Left cardiac atrium (tissue), 4 donors: Measurements from ENCODE around the gene RNF227. TPM values are rescaled to one million over a fixed set of nuclear protein-coding genes. Genes with fewer than 3 reads are reported as not detected.
A peak's percentile ranks its signal among the peaks of the same experiment; 100 is the strongest.
"Not testable (repeated sequence)": the region's sequence is repeated elsewhere in the genome, so short reads cannot be mapped to it uniquely, and the experiment has no call there.

Experiments used
- ATAC-seq, 2 donors: fragments of 200-7000 bp; cut with Tn5 transposase; one replicate each; pipeline ENCODE4 v1.9.1; 2020; ENCODE audit warnings: mild to moderate bottlenecking in 2 of 2, moderate library complexity in 2 of 2
- DNase-seq: peaks from one replicate; pipeline ENCODE4 v3.0.0-alpha.2; 2020
- intact Hi-C, 2 donors: fragments of 100-400 bp; cut with DNase I; formaldehyde crosslinking; loops; one replicate each; pipeline versions ENCODE4 v1.14.1 to v1.15.1; 2022 to 2023
- long read RNA-seq: library from polyadenylated mRNA; unstranded; transcript quantifications from one replicate; pipeline ENCODE4 v2.0.0, GENCODE V29; 2021
- total RNA-seq, 2 donors: library from RNA; stranded (reverse); fragmentation: NEBNext Ultra II Directional; extraction: Animal tissue kit (Norgen Biotek cat#: 25700); gene quantifications; one replicate each; pipeline ENCODE4 v1.2.1, GENCODE V29; 2021
- donor health status: DM: no; HTN: yes; CAD: no.
- donor health status: DM: no; HTN: yes; CAD: no; lungs with severe emphysema.
- donor health status: DM: yes; HTN: yes; CAD: no.
- donor health status: Dilated cardiomyopathy.

The RNF227 gene
- total RNA-seq, result 1 to 10 TPM; 1.1 to 1.3 TPM
- long read RNA-seq, partial matches to known transcripts, result 0 of 1 reads
- long read RNA-seq, other reads (novel, unspliced or antisense), result 0 of 1 reads

- peak; percentile 93 for DNase-seq
- intact Hi-C loops, result no loop called here
Measured at GRCh38 chr17:7915611-7916384, at the start of gene RNF227. Gene RNF227, minus strand, starts transcription at chr17:7916289. Its CDS starts 94 bp downstream, at chr17:7916195.

GRCh38 chr17:7961421-7961820 lies 45.3 kb upstream of the RNF227 start:
- intact Hi-C loops, result no loop called here
- ATAC-seq (no peak), DNase-seq (no peak)

More at GRCh38 chr17:7915611-7916384, at the start of gene RNF227:
- ATAC-seq, result peak; percentile 91 to 95

- intact Hi-C loops, result no loop called here
Measured at GRCh38 chr17:7959503-7960253, 43.6 kb upstream of the RNF227 start.

GRCh38 chr17:7956228-7956965 lies 40.3 kb upstream of the RNF227 start:
- DNase-seq, result peak; percentile 70

More at GRCh38 chr17:7959503-7960253, 43.6 kb upstream of the RNF227 start:
- DNase-seq (no peak), ATAC-seq (no peak)

GRCh38 chr17:7955414-7956227 lies 39.5 kb upstream of the RNF227 start:
- DNase-seq, result no peak
- intact Hi-C loops, result no loop called here
- ATAC-seq, result peak; percentile 74 to 77

More at GRCh38 chr17:7956228-7956965, 40.3 kb upstream of the RNF227 start:
- peak; percentile 89 to 94 for ATAC-seq
- intact Hi-C loops, result no loop called here

GRCh38 chr17:7953266-7953665 lies 37.2 kb upstream of the RNF227 start:
- ATAC-seq, intact Hi-C loops, DNase-seq: not testable (repeated sequence)

GRCh38 chr17:7951143-7951792 lies 35.2 kb upstream of the RNF227 start:
- ATAC-seq, result no peak
- no peak for DNase-seq
- intact Hi-C loops, result no loop called here

- ATAC-seq (no peak), DNase-seq (no peak)
- intact Hi-C loops, result no loop called here
Measured at GRCh38 chr17:7950578-7950977, 34.5 kb upstream of the RNF227 start.

- ATAC-seq (no peak), DNase-seq (no peak)
- intact Hi-C loops, result no loop called here
Measured at GRCh38 chr17:7947651-7948050, 31.6 kb upstream of the RNF227 start.

GRCh38 chr17:7946441-7946840 lies 30.4 kb upstream of the RNF227 start:
- intact Hi-C loops, result no loop called here
- DNase-seq (no peak), ATAC-seq (no peak)

- no peak for DNase-seq
- no peak for ATAC-seq
- intact Hi-C loops, result no loop called here
Measured at GRCh38 chr17:7945651-7946050, 29.6 kb upstream of the RNF227 start.

GRCh38 chr17:7944326-7944725 lies 28.2 kb upstream of the RNF227 start:
- intact Hi-C loops, result no loop called here
- ATAC-seq, result no peak
- DNase-seq, result no peak

GRCh38 chr17:7943291-7943690 lies 27.2 kb upstream of the RNF227 start:
- intact Hi-C loops, result no loop called here

GRCh38 chr17:7940743-7941142 lies 24.7 kb upstream of the RNF227 start:
- intact Hi-C loops, result no loop called here
- no peak for ATAC-seq
- DNase-seq, result no peak

More at GRCh38 chr17:7943291-7943690, 27.2 kb upstream of the RNF227 start:
- ATAC-seq (no peak), DNase-seq (no peak)

GRCh38 chr17:7940034-7940433 lies 23.9 kb upstream of the RNF227 start:
- no peak for DNase-seq
- ATAC-seq, result no peak
- intact Hi-C loops, result no loop called here

- DNase-seq (no peak), ATAC-seq (no peak)
- intact Hi-C loops, result no loop called here
Measured at GRCh38 chr17:7935859-7936258, 19.8 kb upstream of the RNF227 start.

GRCh38 chr17:7932949-7933348 lies 16.9 kb upstream of the RNF227 start:
- intact Hi-C loops, result no loop called here
- ATAC-seq (peak in 1 of 2 donors; percentile 10), DNase-seq (no peak)

- intact Hi-C loops, result no loop called here
- DNase-seq (peak; percentile 36), ATAC-seq (peak; percentile 23 to 36)
Measured at GRCh38 chr17:7932483-7932891, 16.4 kb upstream of the RNF227 start.
